Lower leg skin (tissue), 4 donors: ENCODE data around the gene NT5M. TPM values are rescaled to one million over a fixed set of nuclear protein-coding genes. Genes with fewer than 3 reads are reported as not detected.

Source experiments
- DNase-seq, 2 donors: peaks; one replicate each; pipeline ENCODE4 v3.0.0-alpha.2; 2019; ENCODE audit warnings: low spot score in 2 of 2
- H3K4me3 ChIP-seq: fragments of 200-600 bp; sonication (generic); 2 replicates; pipeline ENCODE4 v1.5.1; 2017; ENCODE audit warnings: mild to moderate bottlenecking, low read depth; ENCODE audit not compliant: poor library complexity, severe bottlenecking
- POLR2A ChIP-seq, 2 donors: fragments of 450-650 bp; IDR thresholded peaks; one replicate each; pipeline ENCODE4 v1.6.1; 2016 to 2017; ENCODE audit warnings: antibody characterized with exemption in 2 of 2, mild to moderate bottlenecking in 1 of 2, moderate library complexity in 1 of 2
- WGBS, 2 donors: methylation state at CpG; one replicate each; pipeline ENCODE4 v1.1.5; 2018; 5-methylcytosine and 5-hydroxymethylcytosine counted together
- intact Hi-C: fragments of 100-400 bp; cut with DNase I; formaldehyde crosslinking; loops from one replicate; pipeline ENCODE4 v1.15.0; 2023; ENCODE audit warnings: low total_unique reads
- total RNA-seq, 4 donors: library from RNA; depleted of rRNA; stranded (reverse); fragments of >200 nt; gene quantifications; one replicate each; pipeline ENCODE4 v1.1.0, GENCODE V29; 2016
- TF ChIP-seq, protein P1 (sequence below), 3 donors: fragments of 450-650 bp; IDR thresholded peaks; one replicate each; pipeline ENCODE4 v1.5.1; 2016; ENCODE audit warnings: antibody characterized with exemption in 3 of 3, mild to moderate bottlenecking in 3 of 3, moderate library complexity in 2 of 3

NT5M gene
- total RNA-seq, 4 donors from 2014 or later, result 0.53 to 4.5 (median 1.1) TPM

DNA sequence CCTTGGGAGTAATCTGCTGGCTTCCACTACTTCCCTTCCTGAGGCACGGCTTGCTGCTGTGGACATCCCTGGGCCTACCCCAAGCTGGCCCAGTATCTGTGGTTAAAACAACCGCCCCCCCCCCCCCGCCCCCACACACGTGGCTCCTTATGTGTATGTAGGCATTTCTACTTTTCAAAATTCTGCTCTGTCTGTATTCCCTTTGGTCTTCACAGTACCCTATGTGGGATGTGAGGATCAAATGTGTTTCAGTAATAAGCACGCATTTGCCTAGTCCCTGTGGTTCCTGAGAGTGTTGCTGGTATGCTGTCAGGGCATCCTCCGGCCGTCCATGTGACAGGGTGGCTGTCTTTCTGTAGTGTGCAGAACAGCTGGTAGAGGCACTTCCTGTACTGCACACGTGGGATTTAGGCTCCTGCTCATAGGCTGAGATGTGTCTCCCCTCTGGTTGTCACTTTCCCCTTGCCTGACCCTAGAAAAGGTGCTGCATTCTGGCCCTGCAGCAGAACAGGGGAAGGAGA lies 2.2 kb downstream of the NT5M start:
- no peak overlapping the region for H3K4me3 ChIP-seq
- intact Hi-C loops, result no loop called here
- WGBS, 2 donors, result 46 to 70% methylated on average over 7 to 8 of the region's 8 CpGs
- TF ChIP-seq, protein P1, sequence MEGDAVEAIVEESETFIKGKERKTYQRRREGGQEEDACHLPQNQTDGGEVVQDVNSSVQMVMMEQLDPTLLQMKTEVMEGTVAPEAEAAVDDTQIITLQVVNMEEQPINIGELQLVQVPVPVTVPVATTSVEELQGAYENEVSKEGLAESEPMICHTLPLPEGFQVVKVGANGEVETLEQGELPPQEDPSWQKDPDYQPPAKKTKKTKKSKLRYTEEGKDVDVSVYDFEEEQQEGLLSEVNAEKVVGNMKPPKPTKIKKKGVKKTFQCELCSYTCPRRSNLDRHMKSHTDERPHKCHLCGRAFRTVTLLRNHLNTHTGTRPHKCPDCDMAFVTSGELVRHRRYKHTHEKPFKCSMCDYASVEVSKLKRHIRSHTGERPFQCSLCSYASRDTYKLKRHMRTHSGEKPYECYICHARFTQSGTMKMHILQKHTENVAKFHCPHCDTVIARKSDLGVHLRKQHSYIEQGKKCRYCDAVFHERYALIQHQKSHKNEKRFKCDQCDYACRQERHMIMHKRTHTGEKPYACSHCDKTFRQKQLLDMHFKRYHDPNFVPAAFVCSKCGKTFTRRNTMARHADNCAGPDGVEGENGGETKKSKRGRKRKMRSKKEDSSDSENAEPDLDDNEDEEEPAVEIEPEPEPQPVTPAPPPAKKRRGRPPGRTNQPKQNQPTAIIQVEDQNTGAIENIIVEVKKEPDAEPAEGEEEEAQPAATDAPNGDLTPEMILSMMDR (IDR thresholded peaks at IDR 0.05), result no peak
- TF ChIP-seq POLR2A (IDR thresholded peaks at IDR 0.05), result no peak
- DNase-seq, result peak in 1 of 2 donors; percentile 18

DNA sequence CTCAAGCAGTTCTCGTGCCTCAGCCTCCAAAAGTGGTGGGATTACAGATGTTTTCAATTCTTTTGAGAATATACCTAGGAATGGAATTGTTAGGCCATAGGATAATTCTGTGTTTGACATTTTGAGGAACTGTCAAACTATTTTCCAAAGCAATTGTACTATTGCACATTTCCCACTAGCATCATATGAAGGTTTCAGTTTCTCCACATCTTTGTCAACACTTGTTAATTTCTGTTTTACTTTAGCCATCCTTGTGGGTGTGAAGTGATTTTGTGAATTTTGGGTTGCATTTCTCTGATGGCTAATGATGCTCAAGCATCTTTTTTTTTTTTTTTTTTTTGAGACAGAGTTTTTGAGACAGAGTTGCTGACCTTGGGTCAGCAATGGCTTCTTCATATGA lies 6.2 kb downstream of the NT5M start:
- intact Hi-C loops, result no loop called here
- H3K4me3 ChIP-seq, result no peak overlapping the region
- WGBS, 2 donors, result 95 to 100% methylated on average over 1 of the region's 1 CpG
- DNase-seq, result no peak
- TF ChIP-seq POLR2A (IDR thresholded peaks at IDR 0.05), result no peak
- TF ChIP-seq, protein P1 (IDR thresholded peaks at IDR 0.05), result no peak

DNA sequence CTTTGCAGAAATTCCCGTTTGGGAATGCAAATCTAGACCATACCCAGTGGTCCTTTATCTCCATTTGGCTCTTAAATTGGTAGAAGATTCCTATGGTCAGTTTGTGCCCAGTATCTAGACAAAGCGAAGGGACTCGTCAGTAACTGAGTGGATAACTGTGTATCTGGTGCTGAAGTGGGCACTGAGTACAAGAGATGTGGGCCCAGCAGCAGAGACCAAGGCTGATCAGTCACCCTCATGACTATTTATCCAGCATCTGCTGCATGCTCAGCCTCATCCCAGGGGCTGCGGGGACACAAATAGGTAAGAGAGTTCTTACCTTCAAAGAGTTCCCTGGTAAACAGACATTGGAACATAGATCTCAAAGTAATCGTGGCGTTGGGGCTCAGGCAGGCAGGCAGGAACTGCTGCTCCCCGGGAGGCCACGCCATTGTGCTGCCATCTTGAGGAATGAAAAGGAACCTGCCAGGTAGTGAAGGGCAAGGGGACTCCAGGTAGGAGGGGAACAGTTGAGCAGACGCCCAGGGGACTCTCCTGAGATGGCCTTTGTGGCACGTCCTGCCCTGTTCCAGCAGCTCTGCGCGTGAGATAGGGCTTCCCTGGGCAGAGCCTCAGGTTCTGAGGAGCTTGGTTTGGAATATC lies 10.3 kb downstream of the NT5M start:
- TF ChIP-seq POLR2A (IDR thresholded peaks at IDR 0.05), result no peak
- TF ChIP-seq, protein P1 (IDR thresholded peaks at IDR 0.05), result no peak
- no peak for DNase-seq
- intact Hi-C loops, result loop anchor here (5.0 kb wide), 1 partner anchor 171 kb away; no protein-coding TSS in a partner anchor
- H3K4me3 ChIP-seq, result no peak overlapping the region
- 61 to 62% methylated on average over 12 of the region's 12 CpGs for WGBS, 2 donors

DNA sequence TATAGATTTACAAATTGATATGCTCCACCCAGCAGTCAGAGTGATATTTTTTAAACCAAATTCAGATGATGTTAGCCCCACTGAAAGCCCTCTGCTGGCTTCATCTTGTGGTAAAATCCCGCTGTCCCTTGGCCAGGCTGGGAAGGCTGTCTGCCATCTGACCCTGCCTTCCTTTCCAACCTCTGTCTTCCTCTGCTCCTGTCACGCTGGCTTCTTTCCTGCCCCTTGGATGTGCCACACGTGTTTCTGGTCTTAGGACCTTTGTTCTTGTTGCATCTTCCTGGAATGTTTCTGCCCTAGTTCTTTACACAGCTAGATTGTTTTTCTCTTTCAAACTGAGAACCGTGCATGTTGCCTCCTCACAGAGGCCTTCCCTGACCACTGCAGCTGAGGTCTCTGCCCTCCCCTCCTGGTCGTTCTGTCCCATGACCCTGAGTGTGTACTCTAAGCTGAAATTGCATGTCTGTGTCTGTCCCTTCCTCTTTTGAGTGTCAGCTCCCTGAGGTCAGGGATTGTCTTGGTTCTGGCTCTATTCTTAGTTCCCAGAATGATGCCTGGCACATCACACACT lies 11.4 kb downstream of the NT5M start:
- no peak overlapping the region for H3K4me3 ChIP-seq
- TF ChIP-seq, protein P1 (IDR thresholded peaks at IDR 0.05), result no peak
- no peak for TF ChIP-seq POLR2A (IDR thresholded peaks at IDR 0.05)
- WGBS, 2 donors, result 60 to 72% methylated on average over 5 of the region's 5 CpGs
- peak in 1 of 2 donors; percentile 65 for DNase-seq
- intact Hi-C loops, result loop anchor here (5.0 kb wide), 1 partner anchor 172 kb away; no protein-coding TSS in a partner anchor

DNA sequence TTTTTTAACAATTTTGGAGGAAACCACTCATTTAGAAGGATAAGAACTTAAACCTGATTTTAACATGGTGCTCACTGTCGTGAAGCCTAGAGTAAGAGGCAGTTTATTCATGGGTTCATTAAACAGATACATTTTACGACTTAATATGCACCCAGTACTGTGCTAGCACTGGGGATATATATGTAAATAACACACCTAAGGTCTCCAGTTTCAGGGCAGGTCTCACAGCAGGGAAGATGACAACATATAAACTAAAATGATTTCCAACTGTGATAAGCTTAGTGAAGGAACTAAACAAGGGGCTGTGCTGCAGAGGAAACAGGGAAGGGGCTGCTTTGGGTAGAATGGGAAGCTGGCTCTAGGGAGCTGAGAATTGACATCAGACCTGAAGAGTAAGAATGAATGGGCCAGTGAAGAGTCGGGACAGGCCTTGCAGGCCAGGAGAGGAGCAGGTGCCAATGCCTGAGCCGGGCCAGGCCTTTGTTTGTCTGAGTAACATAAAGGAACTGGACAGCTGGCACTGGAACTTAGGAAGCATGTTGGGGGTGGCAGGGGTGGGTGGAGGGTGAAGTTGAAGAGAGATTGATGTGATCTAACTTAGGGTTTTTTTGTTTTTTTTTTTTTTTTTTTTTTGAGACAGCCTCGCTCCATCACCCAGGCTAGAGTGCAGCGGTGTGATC lies 12.1 kb downstream of the NT5M start:
- TF ChIP-seq POLR2A (IDR thresholded peaks at IDR 0.05), result no peak
- TF ChIP-seq, protein P1 (IDR thresholded peaks at IDR 0.05), result no peak
- DNase-seq, result peak in 1 of 2 donors; percentile 71
- intact Hi-C loops, result no loop called here
- H3K4me3 ChIP-seq, result no peak overlapping the region
- 92 to 96% methylated on average over 6 of the region's 6 CpGs for WGBS, 2 donors
